ENCODE data around the gene ACSM6. TPM values are rescaled to one million over a fixed set of nuclear protein-coding genes. Genes with fewer than 3 reads are reported as not detected.
A peak's percentile ranks its signal among the peaks of the same experiment; 100 is the strongest.
"Not testable (repeated sequence)": the region's sequence is repeated elsewhere in the genome, so short reads cannot be mapped to it uniquely, and the experiment has no call there.

Gene ACSM6
- total RNA-seq, 6 donors from 2014 or later, result not detected

- Histone ChIP-seq H3K9me3 (no peaks in the 10 kb centered on the region), H3K27ac (no peak overlapping the region), H3K36me3 (peaks cover 0 to 80% (median 38%) of the 10 kb centered on the region in 4 donors), H3K27me3 (no peaks in the 10 kb centered on the region), H3K4me3 (no peak overlapping the region), H3K4me1 (peaks cover 0 to 19% (median 10%) of the 10 kb centered on the region in 4 donors)
- 80 to 96% methylated on average over 2 of the region's 2 CpGs for WGBS, 2 donors
- DNase-seq (no peak), ATAC-seq (ENCODE audit: low FRiP score in 2 of 2) (no peak)
- TF ChIP-seq EP300 (IDR thresholded peaks at IDR 0.05) (no peak), CTCF (IDR thresholded peaks at IDR 0.05) (no peak), POLR2A (IDR thresholded peaks at IDR 0.05) (no peak), POLR2AphosphoS5 (IDR thresholded peaks at IDR 0.05) (no peak)
Observed at GRCh38 chr10:95233377-95234034, 39.5 kb downstream of the ACSM6 start.

- TF ChIP-seq POLR2A (IDR thresholded peaks at IDR 0.05) (no peak), EP300 (IDR thresholded peaks at IDR 0.05) (no peak), POLR2AphosphoS5 (IDR thresholded peaks at IDR 0.05) (no peak), CTCF (IDR thresholded peaks at IDR 0.05) (no peak)
- Histone ChIP-seq H3K36me3 (peaks cover 0 to 92% (median 40%) of the 10 kb centered on the region in 4 donors), H3K27me3 (no peaks in the 10 kb centered on the region), H3K27ac (no peak overlapping the region), H3K4me1 (peaks cover 0 to 18% (median 10%) of the 10 kb centered on the region in 4 donors), H3K4me3 (no peak overlapping the region), H3K9me3 (no peaks in the 10 kb centered on the region)
- 84 to 86% methylated on average over 5 of the region's 5 CpGs for WGBS, 2 donors
- DNase-seq (no peak), ATAC-seq (ENCODE audit: low FRiP score in 2 of 2) (no peak)
Observed at GRCh38 chr10:95234951-95235350, 40.9 kb downstream of the ACSM6 start.

GRCh38 chr10:95235676-95236067, 41.6 kb downstream of the ACSM6 start:
- Histone ChIP-seq H3K27me3 (no peaks in the 10 kb centered on the region), H3K4me3 (no peak overlapping the region), H3K27ac (no peak overlapping the region), H3K36me3 (peaks cover 0 to 99% (median 42%) of the 10 kb centered on the region in 4 donors), H3K4me1 (peaks cover 0 to 10% (median 4%) of the 10 kb centered on the region in 4 donors), H3K9me3 (no peaks in the 10 kb centered on the region)
- DNase-seq (no peak), ATAC-seq (ENCODE audit: low FRiP score in 2 of 2) (no peak)
- WGBS, 2 donors, result 59 to 76% methylated on average over 3 of the region's 3 CpGs
- TF ChIP-seq POLR2A (IDR thresholded peaks at IDR 0.05), result no peak

GRCh38 chr10:95236068-95236903, 42.2 kb downstream of the ACSM6 start:
- Histone ChIP-seq H3K4me1 (peaks cover 1 to 6% (median 4%) of the 10 kb centered on the region in 4 donors), H3K27ac (no peak overlapping the region), H3K27me3 (no peaks in the 10 kb centered on the region), H3K4me3 (no peak overlapping the region), H3K9me3 (no peaks in the 10 kb centered on the region), H3K36me3 (peaks cover 0 to 99% (median 44%) of the 10 kb centered on the region in 4 donors)
- no peak for TF ChIP-seq CTCF (IDR thresholded peaks at IDR 0.05)
- TF ChIP-seq POLR2AphosphoS5 (IDR thresholded peaks at IDR 0.05), result peak in 1 of 2 donors; percentile 32
- TF ChIP-seq POLR2A (IDR thresholded peaks at IDR 0.05), result no peak
- no peak for TF ChIP-seq EP300 (IDR thresholded peaks at IDR 0.05)
- no peak for DNase-seq
- 72 to 84% methylated on average over 6 of the region's 6 CpGs for WGBS, 2 donors
- ATAC-seq (ENCODE audit: low FRiP score in 2 of 2), result no peak

GRCh38 chr10:95237376-95238170, 43.5 kb downstream of the ACSM6 start:
- Histone ChIP-seq H3K4me1 (peaks cover 4 to 8% (median 5%) of the 10 kb centered on the region in 4 donors), H3K27me3 (no peaks in the 10 kb centered on the region), H3K36me3 (peaks cover 0 to 100% (median 44%) of the 10 kb centered on the region in 4 donors), H3K9me3 (no peaks in the 10 kb centered on the region), H3K4me3 (no peak overlapping the region), H3K27ac (no peak overlapping the region)
- DNase-seq, result no peak
- no peak for ATAC-seq (ENCODE audit: low FRiP score in 2 of 2)
- 78 to 89% methylated on average over 10 to 12 of the region's 12 CpGs for WGBS, 2 donors
- TF ChIP-seq POLR2AphosphoS5 (IDR thresholded peaks at IDR 0.05) (no peak), POLR2A (IDR thresholded peaks at IDR 0.05) (no peak), EP300 (IDR thresholded peaks at IDR 0.05) (no peak), CTCF (IDR thresholded peaks at IDR 0.05) (no peak)

- not testable (repeated sequence) for H3K27ac ChIP-seq; DNase-seq; H3K4me3 ChIP-seq; H3K9me3 ChIP-seq; H3K4me1 ChIP-seq; ATAC-seq (ENCODE audit: low FRiP score in 2 of 2); H3K27me3 ChIP-seq
- H3K36me3 ChIP-seq, result peaks cover 0 to 100% (median 45%) of the 10 kb centered on the region in 4 donors
- 95 to 97% methylated on average over 3 of the region's 3 CpGs for WGBS, 2 donors
Observed at GRCh38 chr10:95240096-95240495, 46.1 kb downstream of the ACSM6 start.

Measured in upper lobe of left lung (tissue), 6 donors.